ENCODE measurements around the gene PRKAR1B. TPM values are rescaled to one million over a fixed set of nuclear protein-coding genes. Genes with fewer than 3 reads are reported as not detected.

The PRKAR1B gene
- total RNA-seq, 1 experiment from 2014 or later: 43.3 TPM

DNA sequence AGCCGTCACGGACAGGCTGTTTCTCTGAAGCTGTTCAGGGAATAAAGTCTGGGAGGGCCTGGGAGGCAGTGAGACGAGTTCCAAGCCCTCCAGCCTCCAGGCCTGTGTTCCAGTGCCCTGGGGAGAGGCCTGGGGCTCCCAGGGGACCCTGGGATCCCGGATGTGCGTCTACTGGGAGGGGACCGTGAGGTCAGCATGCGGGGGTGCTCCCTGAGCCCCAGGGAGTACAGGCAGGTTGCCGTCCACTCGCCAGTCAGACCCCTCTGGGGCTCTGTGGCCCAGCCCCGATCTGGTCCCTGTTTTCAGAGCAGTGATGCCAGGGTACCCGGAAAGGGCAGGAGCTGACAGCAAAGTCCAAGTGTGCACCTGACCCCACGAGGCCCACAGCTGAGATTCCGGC lies 81.5 kb downstream of the PRKAR1B start:
- H3K56ac ChIP-seq (ENCODE audit: insufficient read length, low read depth, low read length): no peak overlapping the region
- no peaks in the 10 kb centered on the region; the same call in 1 of the 2 replicates for H3K27me3 Mint-ChIP-seq (ENCODE audit: low read depth)
- H4K20me1 ChIP-seq (ENCODE audit: control insufficient read depth, insufficient read depth, insufficient read length): no peaks in the 10 kb centered on the region
- H3K23ac ChIP-seq (ENCODE audit: insufficient read length, low read depth, low read length): no peak overlapping the region
- no peaks in the 10 kb centered on the region for H3K27me3 ChIP-seq (ENCODE audit: insufficient read depth, low read length)
- H3K23me2 ChIP-seq (ENCODE audit: insufficient read length, low read depth, low read length, poor library complexity, severe bottlenecking): no peaks in the 10 kb centered on the region
- no peak overlapping the region for H2BK120ac ChIP-seq (ENCODE audit: low read depth, low read length, poor library complexity, severe bottlenecking)
- no peaks in the 10 kb centered on the region for H3K79me1 ChIP-seq (ENCODE audit: insufficient read depth, low read depth, low read length, poor library complexity, severe bottlenecking)
- no peak overlapping the region for H2BK12ac ChIP-seq (ENCODE audit: insufficient read length, low read depth, low read length)
- H3K27ac ChIP-seq (ENCODE audit: insufficient read length, low read depth, low read length): no peak overlapping the region
- no peak overlapping the region for H4K5ac ChIP-seq (ENCODE audit: insufficient read length, low read depth, low read length)
- no peak overlapping the region for H2AFZ ChIP-seq (ENCODE audit: low read length)
- H3K4me3 Mint-ChIP-seq: no peak overlapping the region
- H4K8ac ChIP-seq (replicated peaks; ENCODE audit: insufficient read length, low read depth, low read length): no peak overlapping the region
- no peak overlapping the region for H3K4ac ChIP-seq (ENCODE audit: low read depth, low read length)
- peaks cover 0 to 4% of the 10 kb centered on the region in 2 experiments; a peak in 1 of 4 replicates for H3K4me1 Mint-ChIP-seq
- H2BK20ac ChIP-seq (ENCODE audit: low read depth, low read length, poor library complexity, severe bottlenecking): no peak overlapping the region
- no peak for DNase-seq
- H3K36me3 Mint-ChIP-seq (ENCODE audit: insufficient read depth in 1 of 3, low read depth in 3 of 3): peaks cover 4 to 15% (median 8%) of the 10 kb centered on the region in 3 experiments; a peak in 6 of 7 replicates
- no peak overlapping the region for H3K27ac Mint-ChIP-seq
- H3K18ac ChIP-seq (ENCODE audit: insufficient read length, low read depth, low read length): no peak overlapping the region
- H3K79me2 ChIP-seq (ENCODE audit: insufficient read depth, low read length): no peaks in the 10 kb centered on the region
- H3T11ph ChIP-seq (ENCODE audit: low read length): no peak overlapping the region
- no peak overlapping the region for H3K4me2 ChIP-seq (ENCODE audit: insufficient read depth, insufficient read length, low read length)
- no peaks in the 10 kb centered on the region for H3K9me3 ChIP-seq (ENCODE audit: control insufficient read depth, low read depth, low read length)
- no peak overlapping the region for H2BK5ac ChIP-seq (ENCODE audit: insufficient read length, low read length)
- H3K4me1 ChIP-seq (ENCODE audit: insufficient read depth, low read length): no peaks in the 10 kb centered on the region
- TF ChIP-seq, protein P1, sequence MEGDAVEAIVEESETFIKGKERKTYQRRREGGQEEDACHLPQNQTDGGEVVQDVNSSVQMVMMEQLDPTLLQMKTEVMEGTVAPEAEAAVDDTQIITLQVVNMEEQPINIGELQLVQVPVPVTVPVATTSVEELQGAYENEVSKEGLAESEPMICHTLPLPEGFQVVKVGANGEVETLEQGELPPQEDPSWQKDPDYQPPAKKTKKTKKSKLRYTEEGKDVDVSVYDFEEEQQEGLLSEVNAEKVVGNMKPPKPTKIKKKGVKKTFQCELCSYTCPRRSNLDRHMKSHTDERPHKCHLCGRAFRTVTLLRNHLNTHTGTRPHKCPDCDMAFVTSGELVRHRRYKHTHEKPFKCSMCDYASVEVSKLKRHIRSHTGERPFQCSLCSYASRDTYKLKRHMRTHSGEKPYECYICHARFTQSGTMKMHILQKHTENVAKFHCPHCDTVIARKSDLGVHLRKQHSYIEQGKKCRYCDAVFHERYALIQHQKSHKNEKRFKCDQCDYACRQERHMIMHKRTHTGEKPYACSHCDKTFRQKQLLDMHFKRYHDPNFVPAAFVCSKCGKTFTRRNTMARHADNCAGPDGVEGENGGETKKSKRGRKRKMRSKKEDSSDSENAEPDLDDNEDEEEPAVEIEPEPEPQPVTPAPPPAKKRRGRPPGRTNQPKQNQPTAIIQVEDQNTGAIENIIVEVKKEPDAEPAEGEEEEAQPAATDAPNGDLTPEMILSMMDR (conservative IDR thresholded peaks at IDR 0.05): no peak
- peaks cover 2 to 7% of the 10 kb centered on the region in 2 experiments; a peak in 4 of 5 replicates for H3K9me3 Mint-ChIP-seq
- H3K14ac ChIP-seq (ENCODE audit: insufficient read depth, low read length): no peak overlapping the region
- H3K9ac ChIP-seq (ENCODE audit: extremely low read depth, insufficient read length, low read length): no peak overlapping the region
- no CpG with 5 or more reads among the region's 13 CpGs for WGBS (ENCODE audit: extremely low coverage, insufficient read length, low lambda C conversion rate)
- no peak overlapping the region for H2BK15ac ChIP-seq (ENCODE audit: low read depth, low read length)
- H2AK5ac ChIP-seq (ENCODE audit: insufficient read length, low read length): no peak overlapping the region
- H4K91ac ChIP-seq (ENCODE audit: insufficient read length, low read depth, low read length): no peak overlapping the region
